Eye (tissue), 1 donor: ENCODE results near the gene TRAPPC3.

Experiments used
- DNase-seq: peaks from one replicate; pipeline ENCODE4 v3.0.0-alpha.2; 2015

The TRAPPC3 gene

DNA sequence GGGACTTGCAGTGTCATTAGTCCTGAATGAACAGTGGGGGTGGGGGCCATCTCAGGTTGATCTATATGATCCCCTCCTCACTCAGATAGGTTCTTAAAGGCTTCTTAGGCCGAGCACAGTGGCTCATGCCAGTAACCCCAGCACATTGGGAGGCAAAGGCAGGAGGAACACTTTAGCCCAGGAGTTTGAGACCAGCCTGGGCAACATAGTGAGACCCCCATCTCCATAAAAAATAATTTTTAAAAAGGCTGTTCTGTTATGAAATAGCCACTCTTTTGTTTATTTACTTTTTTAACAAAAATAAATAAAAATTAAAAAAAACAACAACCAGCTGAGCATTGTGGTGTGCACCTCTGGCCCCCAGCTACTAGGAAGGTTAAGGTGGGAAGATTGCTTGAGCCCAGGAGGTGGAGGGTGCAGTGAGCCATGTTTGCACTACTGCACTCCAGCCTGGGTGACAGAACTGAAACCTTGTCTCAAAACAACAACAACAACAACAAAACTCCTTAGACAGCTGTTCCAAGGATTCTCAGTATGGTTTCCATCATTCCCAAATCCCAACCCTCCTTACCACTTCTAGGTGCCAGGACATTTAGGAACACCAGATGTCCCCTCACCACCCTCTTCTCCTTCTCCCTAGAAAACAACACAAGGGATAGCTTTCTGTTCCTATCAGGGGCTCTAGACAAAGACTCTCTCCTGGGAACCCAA is 2.0 kb upstream of the TRAPPC3 start:
- DNase-seq: no peak

DNA sequence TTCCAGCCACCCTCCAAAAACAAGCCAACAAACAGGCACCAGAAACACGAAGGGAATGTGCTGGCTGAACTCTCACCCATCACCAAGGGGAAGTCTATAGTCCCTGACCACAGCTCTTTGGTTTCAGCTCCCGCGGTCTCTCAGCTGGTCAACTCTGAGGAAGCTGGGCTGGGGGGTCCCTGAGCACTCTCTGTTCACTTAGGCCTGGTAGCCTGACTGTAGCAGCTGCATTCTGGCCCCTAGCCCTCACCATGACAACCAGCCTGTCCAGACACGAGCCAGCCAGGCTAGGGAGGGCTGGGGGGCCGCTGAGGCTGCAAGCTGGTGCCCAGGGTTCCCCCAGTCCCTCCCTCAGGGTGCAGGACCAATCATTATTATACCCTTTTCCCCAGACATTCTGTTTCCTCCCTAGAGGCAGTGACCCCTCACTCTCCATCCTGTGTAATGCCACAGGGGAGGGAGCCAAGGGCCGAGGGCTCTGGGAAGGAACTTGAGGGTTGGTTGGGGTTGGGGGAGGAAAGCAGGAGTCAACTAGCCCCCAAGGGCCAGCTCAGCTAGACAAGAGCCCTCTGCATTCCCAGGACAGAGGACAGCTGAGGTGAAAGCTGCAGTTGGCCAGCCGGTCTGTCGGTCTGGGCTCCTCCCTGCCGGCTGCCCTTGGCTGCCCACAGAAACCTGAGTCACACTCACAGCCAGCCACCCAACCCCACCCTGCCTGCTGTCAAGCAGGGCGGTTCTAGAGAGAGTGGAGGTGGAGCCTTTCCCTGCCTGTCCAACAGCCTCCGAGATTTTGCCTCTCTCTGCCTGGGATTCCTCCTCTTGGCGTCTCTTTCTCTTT is 1.2 kb upstream of the TRAPPC3 start:
- peak; percentile 91 for DNase-seq

DNA sequence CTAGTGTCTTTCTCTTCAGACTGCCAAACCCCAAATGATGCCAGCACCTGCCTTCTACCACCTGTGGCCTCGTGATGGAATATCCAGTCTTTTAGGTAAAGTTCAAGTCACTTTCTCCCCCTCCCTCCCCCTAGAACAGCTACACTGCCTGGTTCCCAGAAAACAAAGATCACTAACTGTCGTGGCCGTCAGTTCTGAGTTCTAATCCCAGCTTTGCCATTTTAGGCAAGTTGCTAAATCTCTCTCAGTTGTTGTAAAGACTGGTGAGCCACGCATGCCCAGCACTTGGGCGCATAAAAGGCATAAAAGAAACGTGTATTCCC is 648 bp upstream of the TRAPPC3 start:
- no peak for DNase-seq

DNA sequence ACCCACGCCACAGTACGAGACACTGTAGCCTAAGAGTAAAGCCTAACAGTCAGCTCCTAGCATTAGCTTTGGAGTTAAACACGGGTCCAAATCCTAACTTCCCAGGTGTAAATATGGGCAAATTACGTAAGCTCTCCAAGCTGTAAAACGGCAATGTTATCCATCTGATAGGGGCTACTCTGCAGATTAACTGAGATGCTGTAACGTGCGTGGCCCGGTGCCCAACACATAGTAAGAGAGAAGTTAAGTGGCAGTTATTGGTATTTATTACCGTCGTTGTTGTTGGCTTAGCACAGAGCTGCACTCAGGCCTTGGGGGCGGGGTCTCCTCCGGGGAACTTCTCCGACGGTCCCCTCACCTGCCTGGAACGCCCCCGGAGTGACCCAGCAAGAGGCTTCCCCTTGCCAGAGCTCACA is 457 bp downstream of the TRAPPC3 start:
- DNase-seq: no peak

DNA sequence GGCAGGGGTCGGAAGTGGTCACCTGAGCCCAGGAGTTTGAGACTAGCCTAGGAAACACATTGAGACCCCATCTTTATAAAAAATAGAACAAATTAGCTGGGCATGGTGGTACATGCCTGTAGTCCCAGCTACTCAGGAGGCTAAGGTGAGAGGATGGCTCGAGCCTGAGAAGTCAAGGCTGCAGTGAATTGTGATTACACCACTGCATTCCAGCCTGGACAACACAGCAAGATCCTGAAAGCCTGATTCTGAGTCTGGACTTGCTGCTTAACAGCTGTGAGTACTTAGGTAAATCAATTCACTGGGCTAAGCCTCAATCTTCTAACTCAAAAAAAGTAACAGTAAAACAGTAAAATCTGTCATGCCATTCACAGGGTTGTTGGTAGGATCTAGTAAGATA is 4.9 kb downstream of the TRAPPC3 start:
- DNase-seq: no peak

DNA sequence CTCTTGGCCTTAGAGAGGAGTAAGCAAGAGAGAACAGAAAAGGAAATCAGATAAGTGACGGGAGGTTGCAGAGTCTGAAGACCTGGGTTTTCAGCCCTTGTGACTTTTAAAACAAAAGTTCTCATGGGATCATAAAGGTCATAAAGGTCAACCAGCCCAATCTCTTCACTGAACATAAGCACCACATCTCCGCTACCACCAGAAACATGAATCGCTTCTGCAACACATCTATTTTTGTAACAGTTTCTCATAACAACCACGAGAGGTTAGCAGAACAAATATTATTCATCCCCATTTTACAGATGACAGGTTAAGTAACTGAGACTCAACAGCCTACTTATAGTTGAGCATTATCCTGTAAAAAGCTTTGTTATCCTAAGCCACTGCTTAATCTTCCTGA is 5.9 kb downstream of the TRAPPC3 start:
- DNase-seq: no peak

DNA sequence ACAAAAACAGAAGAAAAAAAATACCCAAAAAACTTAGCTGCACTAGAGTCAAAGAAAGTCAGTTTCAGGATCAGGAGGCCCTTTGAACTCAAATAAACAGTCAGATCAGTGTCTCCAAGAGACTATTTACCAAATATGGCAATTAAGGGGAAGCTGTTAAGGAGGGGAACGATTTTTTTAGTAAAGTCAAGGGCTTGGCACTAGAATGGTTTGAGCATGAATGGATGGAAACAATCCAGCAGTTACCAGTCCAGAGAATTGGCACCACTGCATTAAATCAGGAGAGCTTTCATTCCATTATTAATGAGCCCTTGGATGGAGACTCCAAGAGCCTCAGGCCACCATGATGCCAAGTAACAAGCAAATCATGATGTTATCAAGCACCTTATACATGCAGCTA is 7.2 kb downstream of the TRAPPC3 start:
- DNase-seq: no peak

DNA sequence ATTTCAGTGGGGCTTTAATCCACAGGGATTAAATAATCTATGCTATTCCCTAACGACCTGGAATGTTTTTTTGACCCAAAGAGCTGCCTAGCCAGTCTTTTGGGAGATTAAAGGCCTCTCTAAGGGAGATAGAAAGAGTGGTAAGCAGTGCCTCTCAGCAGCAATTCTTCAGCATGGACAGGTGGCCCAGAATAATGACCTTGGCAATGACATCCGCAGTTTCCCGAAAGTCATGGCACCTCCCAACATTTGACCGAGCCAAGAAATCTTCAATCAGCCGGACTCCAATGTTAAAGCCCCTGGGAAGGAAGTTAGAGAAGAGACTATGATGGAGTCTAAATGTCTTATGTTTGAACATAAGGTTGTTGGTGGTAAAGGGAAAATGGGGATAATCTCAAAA is 9.8 kb downstream of the TRAPPC3 start:
- DNase-seq: no peak

DNA sequence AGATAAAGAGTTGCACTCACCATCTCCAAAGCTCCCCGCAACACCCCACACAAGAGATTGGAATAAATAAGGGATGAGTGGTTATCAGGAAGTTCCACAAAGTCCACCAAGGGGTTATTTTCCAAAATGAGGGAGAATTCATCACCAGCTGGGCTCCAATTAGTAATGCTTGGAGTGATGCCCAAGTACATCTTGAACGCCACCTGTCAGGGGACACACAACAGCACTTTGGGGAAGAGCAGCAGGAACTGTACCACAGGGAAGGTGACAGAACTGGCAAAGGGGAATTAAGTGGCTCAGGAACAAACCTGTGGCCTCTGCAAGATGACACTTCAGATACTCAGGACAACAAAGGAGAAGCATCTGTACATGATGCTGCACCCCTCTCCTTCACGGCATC is 11.5 kb downstream of the TRAPPC3 start:
- no peak for DNase-seq

DNA sequence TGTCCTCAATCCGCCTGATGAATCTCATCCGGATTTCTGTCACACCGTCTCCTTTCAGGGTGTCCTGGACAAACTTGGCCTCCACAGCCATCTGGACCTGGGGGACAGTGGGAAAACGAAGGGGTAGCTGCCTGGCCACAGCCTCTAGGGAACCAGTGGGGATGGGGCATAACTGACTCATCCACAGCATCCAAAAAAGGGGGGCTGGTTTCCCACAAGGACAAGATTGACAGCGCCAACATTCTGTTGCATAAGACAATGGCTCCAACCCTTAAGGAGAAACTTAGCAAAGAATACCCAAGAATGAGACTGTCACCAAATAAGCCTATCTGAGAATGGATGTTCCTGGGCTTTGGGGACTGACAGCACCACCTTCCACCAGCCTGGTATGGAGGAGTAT is 12.1 kb downstream of the TRAPPC3 start:
- DNase-seq: no peak

DNA sequence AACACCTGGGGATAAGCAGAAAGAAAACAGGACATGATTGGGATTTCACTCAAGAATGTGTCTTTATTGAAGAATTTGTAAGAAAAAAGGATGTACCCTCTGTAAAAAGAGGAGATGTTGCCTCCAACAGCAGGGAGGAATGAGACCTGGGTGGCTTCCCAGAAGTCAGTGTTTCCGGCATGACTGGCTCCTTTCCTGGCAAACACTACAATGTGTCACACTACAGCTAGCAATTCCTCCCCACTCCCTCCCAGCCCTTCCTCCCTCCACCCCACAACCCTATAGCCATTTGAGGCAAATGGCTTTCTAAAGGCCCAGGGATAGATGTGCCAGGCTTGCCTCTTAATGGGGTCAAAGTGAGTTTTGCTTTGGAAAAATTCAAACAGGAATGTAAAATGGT is 12.8 kb downstream of the TRAPPC3 start:
- DNase-seq: no peak

DNA sequence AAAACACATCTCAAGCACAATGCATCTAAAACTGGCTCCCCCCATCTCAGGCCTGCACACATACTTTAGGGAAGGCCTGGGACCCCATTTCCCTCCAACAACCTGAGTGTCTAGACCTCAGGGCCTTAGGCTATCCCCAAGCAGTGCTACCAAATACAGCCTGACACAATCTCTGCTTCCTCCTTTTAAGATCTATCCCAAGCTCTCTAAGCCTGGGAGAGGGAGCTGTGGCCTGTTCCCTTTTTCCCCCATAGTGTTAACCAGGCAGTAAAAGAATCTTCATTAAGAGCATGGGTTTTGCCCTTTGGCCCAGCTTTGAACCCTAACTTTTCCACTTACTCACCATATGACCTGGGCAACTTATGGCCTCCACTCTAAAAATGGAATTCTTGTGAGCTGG is 13.5 kb downstream of the TRAPPC3 start:
- no peak for DNase-seq

DNA sequence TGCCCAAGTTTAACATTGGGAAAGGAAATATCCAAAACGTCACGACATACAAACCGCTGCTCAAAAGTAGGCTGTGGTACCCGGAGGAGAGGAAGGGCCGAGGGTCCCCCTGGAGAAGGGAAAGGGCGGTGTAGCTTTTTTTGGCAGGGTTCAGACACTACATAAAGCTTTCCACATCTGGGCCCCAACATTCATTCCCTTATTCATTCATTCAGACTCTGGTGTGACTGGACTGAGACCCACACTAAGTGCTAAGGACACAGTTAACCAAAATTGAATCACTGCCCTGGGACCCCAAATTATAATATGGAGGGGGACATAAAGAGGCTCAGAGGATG is 14.0 kb downstream of the TRAPPC3 start:
- DNase-seq: no peak

DNA sequence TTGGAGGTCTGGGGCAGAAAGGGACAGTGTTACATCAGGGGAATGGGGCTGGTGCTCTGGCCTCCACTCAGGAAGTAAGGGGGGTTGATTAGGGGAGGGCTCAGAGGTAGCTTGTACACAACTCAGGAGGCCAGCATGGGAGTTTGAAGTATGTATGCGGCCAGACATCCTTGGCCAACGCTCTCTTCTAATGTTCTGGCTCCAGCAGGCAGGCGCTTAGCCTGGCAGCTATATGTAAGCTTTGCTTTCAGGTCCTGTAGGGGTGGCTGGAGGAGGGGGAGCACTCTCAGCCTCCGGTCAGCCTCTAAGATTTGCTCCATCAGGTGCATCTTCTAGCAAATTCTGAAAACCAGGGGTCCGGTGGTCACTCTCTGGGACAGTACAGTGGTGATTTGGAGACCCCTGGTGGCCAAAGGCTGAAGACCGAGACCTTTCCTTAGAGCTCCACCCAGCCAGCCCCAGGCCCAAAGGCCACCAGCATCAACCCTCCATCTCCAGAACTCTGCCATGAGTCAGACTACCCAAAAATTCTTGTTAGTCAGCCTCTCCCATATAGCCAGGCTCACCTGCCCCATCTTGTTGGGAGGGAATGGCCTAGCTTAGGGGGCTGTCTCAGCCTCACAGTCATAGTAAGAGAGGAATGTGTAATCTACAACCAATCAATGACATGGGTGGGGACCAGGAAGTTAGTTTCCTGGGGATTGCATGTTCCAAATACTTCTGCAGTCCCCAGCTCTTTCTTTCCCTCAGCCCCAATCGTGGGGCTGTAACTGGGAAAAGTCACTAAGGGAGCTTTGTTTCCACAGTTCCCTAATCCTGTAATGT is 14.6 kb downstream of the TRAPPC3 start:
- DNase-seq: peak; percentile 88

DNA sequence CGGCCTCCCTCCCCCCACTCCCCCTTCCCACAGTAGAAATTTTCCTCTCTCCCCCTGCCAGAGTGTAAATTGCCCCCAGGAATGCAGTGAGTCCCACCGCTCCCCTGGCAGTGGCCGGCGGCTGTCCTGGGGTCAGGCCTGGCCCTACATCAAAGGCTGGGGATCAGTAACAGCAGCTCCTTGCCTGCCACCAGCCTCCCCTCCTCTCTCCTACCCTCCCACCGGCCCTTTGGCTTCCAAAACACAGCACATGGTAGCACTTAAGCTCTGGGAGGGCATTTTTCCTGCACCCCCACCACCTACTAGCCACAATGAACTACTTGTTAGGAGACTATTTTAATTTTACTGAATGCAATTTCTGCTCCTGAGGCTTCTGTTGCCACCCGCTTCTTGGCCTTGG is 15.3 kb downstream of the TRAPPC3 start:
- DNase-seq: no peak

DNA sequence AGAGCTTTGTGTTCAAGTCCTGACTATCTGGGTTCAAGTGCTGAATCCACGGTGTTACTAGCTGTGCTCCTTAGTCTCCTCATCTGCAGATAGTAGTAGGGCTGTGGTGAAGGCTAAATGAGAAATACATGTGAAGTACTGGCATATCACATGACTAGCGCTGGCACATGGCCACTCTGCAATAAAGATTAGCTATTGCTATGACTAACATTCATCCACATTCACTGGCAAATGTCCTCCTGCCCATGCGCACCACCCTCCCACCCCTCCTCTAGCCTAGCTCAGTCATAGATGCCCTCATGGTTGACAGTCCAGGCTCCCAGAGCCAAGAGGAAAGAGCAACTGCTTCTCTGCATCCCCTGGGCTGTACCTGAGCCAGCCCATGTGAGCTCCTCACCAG is 15.8 kb downstream of the TRAPPC3 start:
- DNase-seq: peak; percentile 45

DNA sequence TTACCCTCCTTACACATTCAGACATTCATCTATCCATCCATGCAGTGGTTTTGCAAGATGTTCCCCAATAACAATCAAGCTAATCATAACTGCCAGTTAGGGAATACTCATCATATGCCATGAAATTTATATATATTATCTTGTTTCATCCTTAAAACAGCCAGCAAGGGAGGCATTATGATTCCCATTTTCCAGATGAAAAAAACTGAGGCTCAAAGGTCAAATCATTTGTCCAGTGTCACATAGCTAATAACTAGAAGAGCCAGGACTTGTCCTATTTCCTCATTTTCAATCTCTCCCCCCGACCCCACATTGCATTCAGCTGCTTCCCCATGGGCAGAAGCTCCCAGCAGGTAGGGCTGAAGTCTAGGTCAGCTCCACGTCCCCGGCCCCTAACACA is 17.3 kb downstream of the TRAPPC3 start:
- no peak for DNase-seq

DNA sequence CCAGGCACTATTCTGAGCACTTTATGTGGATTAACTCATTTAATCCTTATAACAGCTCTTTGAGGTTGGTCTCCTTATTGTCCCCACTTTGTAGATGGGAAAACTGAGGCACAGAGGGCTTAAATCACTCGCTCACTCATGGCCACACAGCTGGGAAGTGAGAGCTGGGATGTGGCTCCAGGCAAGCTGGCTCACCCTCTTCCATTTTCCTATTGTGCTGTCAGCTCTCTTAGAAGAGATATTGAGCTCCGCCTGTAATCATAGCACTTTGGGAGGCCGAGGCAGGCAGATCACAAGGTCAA is 20.4 kb downstream of the TRAPPC3 start:
- DNase-seq: no peak

DNA sequence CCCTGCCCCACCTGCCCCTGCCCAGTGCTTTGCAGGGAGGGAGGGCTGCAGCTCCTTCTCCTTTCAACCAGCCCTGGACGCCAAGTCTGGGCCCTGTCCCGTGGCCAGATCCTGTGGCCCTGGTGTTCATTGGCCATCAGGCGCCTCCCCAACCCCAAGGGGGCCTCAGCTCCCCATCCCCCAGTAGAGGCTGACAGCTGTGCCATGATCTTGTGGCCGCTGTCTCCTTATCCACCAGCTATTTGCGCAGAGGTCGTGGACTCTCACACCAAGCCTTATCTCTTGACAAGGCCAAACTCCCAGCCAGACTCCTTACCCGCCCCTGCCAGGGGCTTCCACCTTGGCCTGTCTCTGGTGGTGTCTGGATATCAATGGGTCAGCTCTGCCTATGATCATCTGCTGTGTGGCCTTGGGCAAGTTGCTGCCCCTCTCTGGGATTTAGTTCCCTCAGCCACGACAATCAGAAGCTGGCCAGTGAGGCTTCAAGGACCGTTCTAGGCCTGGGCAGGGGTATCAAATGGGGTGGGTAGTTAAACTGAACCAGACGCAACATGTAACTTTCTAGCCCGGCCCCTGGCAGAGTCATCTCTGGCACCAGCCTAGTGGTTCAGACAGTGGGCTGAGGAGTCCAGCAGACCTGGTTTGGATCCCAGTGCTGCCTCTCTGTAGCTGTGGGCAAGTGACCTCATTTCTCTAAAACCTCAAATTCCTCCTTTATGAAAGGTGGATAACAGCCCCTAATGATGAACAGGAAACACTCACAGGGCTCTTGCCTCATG is 21.0 kb downstream of the TRAPPC3 start:
- no peak for DNase-seq

DNA sequence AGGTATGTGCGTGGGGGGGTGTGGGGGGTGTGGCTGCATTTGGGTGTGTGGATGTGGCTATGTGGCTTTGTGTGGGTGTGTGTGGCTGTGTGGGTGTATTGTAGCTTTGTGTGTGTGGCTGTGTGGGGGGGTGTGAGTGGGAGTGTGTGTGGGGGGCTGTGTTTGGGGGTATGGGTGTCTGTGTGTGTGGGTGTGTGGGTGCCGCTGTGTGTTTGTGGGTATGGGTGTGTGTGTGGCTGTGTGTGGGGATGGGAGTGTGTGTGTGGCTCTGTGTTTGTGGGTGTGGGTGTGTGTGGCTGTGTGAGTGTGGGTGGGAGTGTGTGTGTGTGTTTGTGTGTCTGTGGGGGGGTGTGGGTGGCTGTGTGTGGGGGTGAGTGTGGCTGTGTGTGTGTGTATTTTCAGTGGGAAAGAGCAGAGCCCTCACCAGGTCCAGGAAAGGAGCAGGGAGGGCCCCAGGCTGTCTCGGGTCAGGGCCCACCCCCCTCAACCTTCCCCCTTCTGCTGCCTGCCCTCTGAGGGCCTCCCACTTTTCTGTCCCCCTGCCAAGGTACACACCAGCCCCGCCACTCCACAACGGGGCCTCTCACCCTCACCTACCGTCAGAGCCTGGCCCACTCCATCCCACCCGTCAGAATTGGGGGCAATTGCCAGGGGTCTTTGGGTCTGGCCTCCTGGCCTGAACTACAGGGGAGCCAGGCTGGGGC is 22.3 kb downstream of the TRAPPC3 start:
- no peak for DNase-seq

DNA sequence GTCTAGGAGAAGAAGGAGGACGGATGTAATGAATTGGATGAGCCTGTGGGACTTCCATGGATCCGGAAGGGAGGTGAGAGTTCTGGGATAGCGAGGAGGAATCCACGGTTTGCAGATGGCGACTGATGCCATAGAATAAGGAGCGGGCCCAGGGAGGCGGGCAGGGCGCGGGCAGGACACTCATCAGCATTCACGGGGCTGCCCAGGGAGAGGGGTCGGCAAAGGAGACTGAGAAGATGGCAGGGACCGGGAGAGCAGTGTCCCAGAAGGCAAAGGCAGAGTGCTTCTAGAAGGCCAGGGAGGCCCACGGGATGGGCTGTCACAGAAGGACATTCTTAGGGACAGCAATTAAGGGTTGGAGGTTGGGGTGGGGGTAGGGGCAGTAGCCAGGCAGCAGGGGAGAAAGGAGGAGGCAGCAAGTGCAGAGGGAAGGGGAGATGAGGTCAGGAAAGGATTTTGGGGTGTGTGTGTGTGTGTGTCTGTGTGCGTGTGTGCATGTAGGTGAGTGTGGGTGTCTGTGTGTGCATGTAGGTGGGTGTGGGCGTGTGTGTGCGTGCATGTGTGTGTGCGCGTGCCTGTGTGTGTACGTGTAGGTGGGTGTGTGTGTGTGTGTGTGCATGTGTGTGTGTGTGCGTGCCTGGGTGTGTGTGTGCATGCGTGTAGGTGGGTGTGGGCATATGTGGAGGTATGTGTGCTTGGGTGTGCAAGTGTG is 23.1 kb downstream of the TRAPPC3 start:
- peak; percentile 27 for DNase-seq
